ENCODE data around the gene TUBA1B. TPM values are rescaled to one million over a fixed set of nuclear protein-coding genes. Genes with fewer than 3 reads are reported as not detected.
"Not testable (repeated sequence)": the region's sequence is repeated elsewhere in the genome, so short reads cannot be mapped to it uniquely, and the experiment has no call there.

TUBA1B gene
- total RNA-seq, 1 donor from 2014 or later = 2,741 TPM

DNA sequence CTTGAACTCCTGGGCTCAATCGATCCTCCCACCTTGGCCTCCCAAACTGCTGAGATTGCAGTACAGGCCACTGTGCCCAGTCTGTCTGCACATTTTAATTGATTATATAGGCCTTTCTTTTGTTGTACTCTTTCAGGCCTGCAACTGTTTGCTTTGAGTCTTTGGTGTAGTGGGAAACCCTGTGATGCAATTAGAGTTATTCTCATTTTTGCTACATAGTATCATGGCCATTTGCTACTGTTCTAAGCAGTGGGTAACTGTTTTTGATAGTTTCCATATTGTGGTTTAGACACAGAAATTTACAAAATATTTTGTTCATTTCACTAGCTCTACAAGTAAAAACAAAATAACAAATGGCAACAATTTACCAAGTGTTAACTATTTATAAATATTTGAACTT is 6.3 kb upstream of the TUBA1B start:
- H3K27ac Mint-ChIP-seq = no peak overlapping the region
- H2AFZ ChIP-seq (replicated peaks) = no peak overlapping the region

GRCh38 chr12:49136997-49137396 is 5.8 kb upstream of the TUBA1B start:
- H3K4me1 Mint-ChIP-seq = peaks cover 24% of the 10 kb centered on the region

More for the DNA sequence above, 6.3 kb upstream of the TUBA1B start:
- H3K4me1 ChIP-seq = peaks cover 11% of the 10 kb centered on the region
- no peak overlapping the region for H3K9ac ChIP-seq
- H3K4me2 ChIP-seq = no peak overlapping the region
- H3K9me3 Mint-ChIP-seq = no peaks in the 10 kb centered on the region
- H3K9me3 ChIP-seq (ENCODE audit: low read depth) = no peaks in the 10 kb centered on the region
- no peaks in the 10 kb centered on the region for H3K27me3 ChIP-seq
- no peaks in the 10 kb centered on the region for H3K36me3 ChIP-seq
- H3K36me3 Mint-ChIP-seq = peaks cover 4% of the 10 kb centered on the region
- H3K4me1 Mint-ChIP-seq = peaks cover 19% of the 10 kb centered on the region
- H3K79me2 ChIP-seq (ENCODE audit: low read depth) = peaks cover 9% of the 10 kb centered on the region
- H3K27ac ChIP-seq = no peak overlapping the region
- no peaks in the 10 kb centered on the region for H3F3A ChIP-seq (ENCODE audit: low read depth)
- DNase-seq (ENCODE audit: low spot score) = no peak
- no peak for TF ChIP-seq EZH2 (IDR thresholded peaks at IDR 0.05)
- no peak for TF ChIP-seq CTCF (IDR thresholded peaks at IDR 0.05)
- TF ChIP-seq EZH2phosphoT487 (IDR thresholded peaks at IDR 0.05) = no peak
- H3K4me3 ChIP-seq = no peak overlapping the region
- H3K4me3 Mint-ChIP-seq = no peak overlapping the region
- no peaks in the 10 kb centered on the region for H3K27me3 Mint-ChIP-seq (ENCODE audit: insufficient read depth, low read depth)
- no peaks in the 10 kb centered on the region for H4K20me1 ChIP-seq (ENCODE audit: low read depth)

GRCh38 chr12:49133590-49133989 is 2.4 kb upstream of the TUBA1B start:
- no peak overlapping the region for H3K4me3 ChIP-seq
- H3K36me3 ChIP-seq = peaks cover 7% of the 10 kb centered on the region
- Mint-ChIP-seq H3K27me3 (ENCODE audit: insufficient read depth, low read depth) (peaks cover 2% of the 10 kb centered on the region), H3K27ac (no peak overlapping the region), H3K4me1 (peaks cover 45% of the 10 kb centered on the region), H3K9me3 (no peaks in the 10 kb centered on the region), H3K4me3 (no peak overlapping the region), H3K36me3 (peaks cover 22% of the 10 kb centered on the region)
- H3F3A ChIP-seq (ENCODE audit: low read depth) = peaks cover 34% of the 10 kb centered on the region
- no peak overlapping the region for H3K4me2 ChIP-seq
- no peaks in the 10 kb centered on the region for H3K27me3 ChIP-seq
- peaks cover 25% of the 10 kb centered on the region for H3K4me1 ChIP-seq
- TF ChIP-seq EZH2phosphoT487 (IDR thresholded peaks at IDR 0.05) (no peak), EZH2 (IDR thresholded peaks at IDR 0.05) (no peak), CTCF (IDR thresholded peaks at IDR 0.05) (no peak)
- H2AFZ ChIP-seq (replicated peaks) = no peak overlapping the region
- no peaks in the 10 kb centered on the region for H3K9me3 ChIP-seq (ENCODE audit: low read depth)
- H3K27ac ChIP-seq = no peak overlapping the region
- no peak overlapping the region for H3K9ac ChIP-seq
- DNase-seq (ENCODE audit: low spot score) = no peak
- H4K20me1 ChIP-seq (ENCODE audit: low read depth) = peaks cover 22% of the 10 kb centered on the region
- H3K79me2 ChIP-seq (ENCODE audit: low read depth) = peaks cover 46% of the 10 kb centered on the region

More at GRCh38 chr12:49136997-49137396, 5.8 kb upstream of the TUBA1B start:
- not testable (repeated sequence) for H3K4me2 ChIP-seq; H3K9me3 ChIP-seq (ENCODE audit: low read depth); H3K36me3 Mint-ChIP-seq; H3K4me3 ChIP-seq; H4K20me1 ChIP-seq (ENCODE audit: low read depth); H2AFZ ChIP-seq (replicated peaks); H3K4me3 Mint-ChIP-seq; H3K27ac ChIP-seq; DNase-seq (ENCODE audit: low spot score); H3K27me3 Mint-ChIP-seq (ENCODE audit: insufficient read depth, low read depth); H3K27me3 ChIP-seq; H3K27ac Mint-ChIP-seq; H3K9me3 Mint-ChIP-seq; H3F3A ChIP-seq (ENCODE audit: low read depth); H3K36me3 ChIP-seq; H3K9ac ChIP-seq
- H3K4me1 ChIP-seq = peaks cover 16% of the 10 kb centered on the region
- H3K79me2 ChIP-seq (ENCODE audit: low read depth) = peaks cover 14% of the 10 kb centered on the region

DNA sequence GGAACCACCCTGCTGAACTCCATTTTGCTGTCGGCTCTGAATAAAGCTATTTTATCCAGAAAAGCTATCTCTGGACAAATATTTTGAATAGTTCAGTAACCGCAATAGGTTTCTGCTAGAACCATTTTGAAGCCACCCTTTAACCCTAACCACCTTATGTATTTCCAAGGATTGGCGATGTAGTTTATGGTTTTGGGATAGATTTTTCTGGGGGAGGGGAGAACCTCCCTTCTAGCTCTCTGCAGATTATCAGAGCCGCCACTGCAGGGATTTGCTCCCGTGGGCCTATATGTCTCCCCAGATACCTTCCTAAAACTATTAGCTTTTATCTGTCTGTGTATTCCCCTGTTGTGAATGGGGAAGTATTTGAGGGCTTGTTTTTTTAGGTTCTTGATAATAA is 1.8 kb upstream of the TUBA1B start:
- H3K4me1 Mint-ChIP-seq = peaks cover 41% of the 10 kb centered on the region
- peaks cover 2% of the 10 kb centered on the region for H3K27me3 Mint-ChIP-seq (ENCODE audit: insufficient read depth, low read depth)
- Histone ChIP-seq H3F3A (ENCODE audit: low read depth) (peaks cover 34% of the 10 kb centered on the region), H3K4me2 (peak overlapping the region; percentile 81), H3K27me3 (no peaks in the 10 kb centered on the region), H3K4me1 (peaks cover 21% of the 10 kb centered on the region), H3K9me3 (ENCODE audit: low read depth) (no peaks in the 10 kb centered on the region), H3K4me3 (no peak overlapping the region), H3K79me2 (ENCODE audit: low read depth) (peaks cover 46% of the 10 kb centered on the region), H4K20me1 (ENCODE audit: low read depth) (peaks cover 23% of the 10 kb centered on the region), H3K27ac (no peak overlapping the region), H3K36me3 (peaks cover 7% of the 10 kb centered on the region), H3K9ac (no peak overlapping the region), H2AFZ (replicated peaks) (no peak overlapping the region)
- H3K36me3 Mint-ChIP-seq = peaks cover 24% of the 10 kb centered on the region
- H3K27ac Mint-ChIP-seq = no peak overlapping the region
- no peak overlapping the region for H3K4me3 Mint-ChIP-seq
- TF ChIP-seq EZH2 (IDR thresholded peaks at IDR 0.05) (no peak), CTCF (IDR thresholded peaks at IDR 0.05) (no peak), EZH2phosphoT487 (IDR thresholded peaks at IDR 0.05) (no peak)
- no peaks in the 10 kb centered on the region for H3K9me3 Mint-ChIP-seq
- no peak for DNase-seq (ENCODE audit: low spot score)

Data from neural progenitor cell (in vitro differentiated cells).